Thoracic aorta (tissue), 2 donors: Measurements from ENCODE around the gene DSG2. TPM values are rescaled to one million over a fixed set of nuclear protein-coding genes. Genes with fewer than 3 reads are reported as not detected.

Experiments used
- ATAC-seq: fragments of 150-250 bp; one replicate; pipeline ENCODE4 v1.8.0; 2017; ENCODE audit warnings: low read depth; ENCODE audit not compliant: insufficient number of reproducible peaks, low FRiP score
- DNase-seq: peaks from one replicate; pipeline ENCODE4 v3.0.0-alpha.2; 2020; ENCODE audit warnings: low spot score
- H3K27ac ChIP-seq, 2 donors: fragments of 200-600 bp; sonication (generic); 1 replicate in 1 of 2; 2 replicates in 1 of 2; pipeline ENCODE4 v1.5.1; 2016; ENCODE audit warnings: mild to moderate bottlenecking in 2 of 2, moderate library complexity in 2 of 2
- H3K27me3 ChIP-seq: fragments of 200-600 bp; sonication (generic); replicated peaks from 2 replicates; pipeline ENCODE4 v1.6.0; 2016; ENCODE audit warnings: mild to moderate bottlenecking; ENCODE audit not compliant: insufficient read depth
- H3K36me3 ChIP-seq: fragments of 200-600 bp; sonication (generic); one replicate; pipeline ENCODE4 v1.5.1; 2016
- H3K4me1 ChIP-seq, 2 donors: fragments of 200-600 bp; sonication (generic); 1 replicate in 1 of 2; 2 replicates in 1 of 2; pipeline versions ENCODE4 v1.5.1 to v1.6.0; 2016; ENCODE audit warnings: low read depth in 2 of 2, mild to moderate bottlenecking in 1 of 2; ENCODE audit not compliant: control insufficient read depth in 1 of 2
- H3K4me3 ChIP-seq: fragments of 200-600 bp; sonication (generic); 2 replicates; pipeline ENCODE4 v1.5.1; 2016; ENCODE audit warnings: mild to moderate bottlenecking
- H3K9me3 ChIP-seq: fragments of 200-600 bp; sonication (generic); 2 replicates; pipeline ENCODE4 v1.5.1; 2016
- CTCF ChIP-seq: fragments of 200-600 bp; sonication (generic); IDR thresholded peaks from one replicate; pipeline ENCODE4 v1.5.1; 2019; ENCODE audit warnings: antibody characterized with exemption
- total RNA-seq, 2 donors: library from RNA; depleted of rRNA; stranded (reverse); fragments of >200 nt; gene quantifications; one replicate each; pipeline versions ENCODE4 v1.1.0 to v1.2.3, GENCODE V29; 2016

DSG2 gene
- total RNA-seq, 2 donors from 2014 or later = 0.81 to 2.8 TPM

- no peak for TF ChIP-seq CTCF
- no peak for DNase-seq
- Histone ChIP-seq H3K36me3 (no peaks in the 10 kb centered on the region), H3K9me3 (no peaks in the 10 kb centered on the region), H3K4me3 (no peak overlapping the region), H3K27ac (no peak overlapping the region), H3K27me3 (no peaks in the 10 kb centered on the region), H3K4me1 (no peaks in the 10 kb centered on the region)
- ATAC-seq = no peak
Observed at GRCh38 chr18:31553800-31554199, 55.8 kb downstream of the DSG2 start.

GRCh38 chr18:31554776-31555175 is 56.8 kb downstream of the DSG2 start:
- Histone ChIP-seq H3K4me3 (no peak overlapping the region), H3K9me3 (no peaks in the 10 kb centered on the region), H3K4me1 (no peaks in the 10 kb centered on the region), H3K36me3 (no peaks in the 10 kb centered on the region), H3K27ac (no peak overlapping the region), H3K27me3 (no peaks in the 10 kb centered on the region)
- no peak for DNase-seq
- no peak for ATAC-seq
- TF ChIP-seq CTCF = no peak

- ATAC-seq = peak; percentile 42
Observed at GRCh38 chr18:31555971-31556747, 58.2 kb downstream of the DSG2 start.

GRCh38 chr18:31557446-31557845 is 59.5 kb downstream of the DSG2 start:
- DNase-seq (no peak), ATAC-seq (no peak)
- no peaks in the 10 kb centered on the region for H3K9me3 ChIP-seq
- no peaks in the 10 kb centered on the region for H3K36me3 ChIP-seq
- H3K27me3 ChIP-seq = no peaks in the 10 kb centered on the region
- no peak overlapping the region for H3K27ac ChIP-seq
- TF ChIP-seq CTCF = no peak
- H3K4me3 ChIP-seq = no peak overlapping the region
- no peaks in the 10 kb centered on the region for H3K4me1 ChIP-seq

More at GRCh38 chr18:31555971-31556747, 58.2 kb downstream of the DSG2 start:
- DNase-seq = no peak
- Histone ChIP-seq H3K27me3 (no peaks in the 10 kb centered on the region), H3K9me3 (no peaks in the 10 kb centered on the region), H3K27ac (no peak overlapping the region), H3K4me1 (no peaks in the 10 kb centered on the region), H3K36me3 (no peaks in the 10 kb centered on the region), H3K4me3 (no peak overlapping the region)
- peak; percentile 73 for TF ChIP-seq CTCF

- DNase-seq (no peak), ATAC-seq (no peak)
- TF ChIP-seq CTCF = no peak
- Histone ChIP-seq H3K9me3 (no peaks in the 10 kb centered on the region), H3K27ac (no peak overlapping the region), H3K27me3 (no peaks in the 10 kb centered on the region), H3K36me3 (no peaks in the 10 kb centered on the region), H3K4me1 (no peaks in the 10 kb centered on the region), H3K4me3 (no peak overlapping the region)
Observed at GRCh38 chr18:31558567-31558966, 60.6 kb downstream of the DSG2 start.
